Activated naive CD8-positive, alpha-beta T cell treated with anti-CD3 and anti-CD28 coated beads, Interleukin-2, amount 10 ng/mL, durations not matched to agents 7 days and 5 days (primary cell): Measurements from ENCODE around the gene MACO1. TPM values are rescaled to one million over a fixed set of nuclear protein-coding genes. Genes with fewer than 3 reads are reported as not detected.

Experiments used
- ATAC-seq: fragments of 150-1000 bp; cut with Tn5 transposase; one replicate; pipeline ENCODE4 v1.10.0; 2021; ENCODE audit warnings: low read depth, moderate library complexity
- POLR2A ChIA-PET: fragments of 350-600 bp; sonication (Branson Sonifier 250); formaldehyde crosslinking; loops from one replicate; lab custom pipeline; 2021; ENCODE audit warnings: antibody characterized with exemption; lab: Charles Lee
- DNase-seq: peaks from one replicate; pipeline ENCODE4 v3.0.0; 2021
- H3K27ac Mint-ChIP-seq: one replicate; pipeline ENCODE4 v1.8.0; 2022; ENCODE audit warnings: mild to moderate bottlenecking, mixed read lengths
- H3K27me3 Mint-ChIP-seq: one replicate; pipeline ENCODE4 v1.8.0; 2022; ENCODE audit warnings: mild to moderate bottlenecking, moderate library complexity, mixed read lengths
- H3K36me3 Mint-ChIP-seq: one replicate; pipeline ENCODE4 v1.8.0; 2021; ENCODE audit warnings: mild to moderate bottlenecking, mixed read lengths
- H3K4me1 Mint-ChIP-seq: one replicate; pipeline ENCODE4 v1.8.0; 2021; ENCODE audit warnings: mixed read lengths
- H3K4me3 Mint-ChIP-seq: one replicate; pipeline ENCODE4 v1.8.0; 2022; ENCODE audit warnings: mild to moderate bottlenecking, moderate library complexity, mixed read lengths
- H3K9me3 Mint-ChIP-seq: one replicate; pipeline ENCODE4 v1.8.0; 2021; ENCODE audit warnings: mixed read lengths
- total RNA-seq, 2 experiments: library from RNA; stranded (reverse); gene quantifications; one replicate each; pipeline ENCODE4 v1.2.3, GENCODE V29; 2021

The MACO1 gene
- total RNA-seq, 2 experiments from 2014 or later = 20.6 to 21.1 TPM

DNA sequence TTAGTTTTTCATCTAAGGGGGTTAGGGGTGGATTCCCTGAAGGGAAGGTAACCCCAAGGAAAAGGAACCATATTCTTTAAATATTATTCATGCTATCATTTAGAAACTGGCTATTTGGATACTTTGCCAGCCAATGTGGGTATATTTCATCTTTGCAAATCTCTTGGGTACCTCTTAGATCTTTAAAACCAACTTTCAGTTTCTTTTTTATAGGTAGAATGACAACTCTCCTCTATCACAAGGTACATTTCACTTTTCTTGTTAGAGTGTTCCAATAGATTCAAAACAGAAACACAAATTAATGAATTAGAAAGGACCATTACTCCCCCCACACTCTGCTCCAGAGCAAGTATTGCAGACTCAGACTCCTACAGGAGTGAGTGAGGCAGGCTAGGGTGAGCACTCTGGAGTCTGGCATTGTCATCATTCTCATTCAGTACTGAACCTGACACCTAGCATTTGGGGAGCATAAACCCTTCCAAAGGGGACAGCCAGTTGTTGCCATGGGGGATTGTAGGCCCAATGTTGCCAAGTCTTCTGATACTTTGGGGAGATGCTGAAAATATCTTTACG lies 43.0 kb downstream of the MACO1 start:
- Mint-ChIP-seq H3K4me3 (peak overlapping the region; percentile 74), H3K27ac (peak overlapping the region; percentile 82), H3K9me3 (no peaks in the 10 kb centered on the region), H3K4me1 (peaks cover 32% of the 10 kb centered on the region), H3K36me3 (peaks cover 17% of the 10 kb centered on the region), H3K27me3 (no peaks in the 10 kb centered on the region)
- DNase-seq (no peak), ATAC-seq (peak; percentile 62)
- POLR2A ChIA-PET = no interaction called here

DNA sequence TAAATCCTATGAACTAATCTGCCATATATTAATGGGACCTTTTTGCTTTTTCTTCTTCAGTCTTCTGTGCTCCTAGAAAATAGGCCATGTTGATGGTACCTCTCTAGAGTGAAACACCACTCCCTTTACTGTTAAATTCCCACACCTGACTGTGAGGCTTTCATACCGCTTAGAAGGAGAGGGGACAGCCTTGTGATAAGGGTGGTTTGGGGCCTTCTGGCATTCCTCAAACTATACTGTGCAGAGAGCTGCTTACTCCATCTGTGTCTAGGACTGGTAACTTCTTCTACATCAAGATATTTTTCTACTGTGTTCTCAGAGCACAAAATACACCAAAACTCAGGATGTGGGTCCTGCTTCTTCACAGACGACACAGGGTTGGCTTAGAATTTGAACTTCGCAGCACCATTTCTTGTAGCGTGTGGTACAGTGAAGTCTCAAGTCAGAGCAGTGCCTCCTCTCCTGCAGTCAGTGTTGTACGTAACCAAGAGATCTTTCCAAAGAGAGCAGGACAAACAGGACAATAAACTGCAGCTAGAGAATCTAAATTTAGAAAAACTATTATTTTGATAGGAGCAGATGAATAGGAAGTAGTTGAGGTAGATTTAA lies 43.8 kb downstream of the MACO1 start:
- peak overlapping the region; percentile 74 for H3K4me3 Mint-ChIP-seq
- H3K27ac Mint-ChIP-seq = peak overlapping the region; percentile 82
- no peaks in the 10 kb centered on the region for H3K27me3 Mint-ChIP-seq
- H3K36me3 Mint-ChIP-seq = peaks cover 16% of the 10 kb centered on the region
- DNase-seq (no peak), ATAC-seq (peak; percentile 72)
- H3K9me3 Mint-ChIP-seq = no peaks in the 10 kb centered on the region
- peaks cover 32% of the 10 kb centered on the region for H3K4me1 Mint-ChIP-seq
- POLR2A ChIA-PET = no interaction called here

DNA sequence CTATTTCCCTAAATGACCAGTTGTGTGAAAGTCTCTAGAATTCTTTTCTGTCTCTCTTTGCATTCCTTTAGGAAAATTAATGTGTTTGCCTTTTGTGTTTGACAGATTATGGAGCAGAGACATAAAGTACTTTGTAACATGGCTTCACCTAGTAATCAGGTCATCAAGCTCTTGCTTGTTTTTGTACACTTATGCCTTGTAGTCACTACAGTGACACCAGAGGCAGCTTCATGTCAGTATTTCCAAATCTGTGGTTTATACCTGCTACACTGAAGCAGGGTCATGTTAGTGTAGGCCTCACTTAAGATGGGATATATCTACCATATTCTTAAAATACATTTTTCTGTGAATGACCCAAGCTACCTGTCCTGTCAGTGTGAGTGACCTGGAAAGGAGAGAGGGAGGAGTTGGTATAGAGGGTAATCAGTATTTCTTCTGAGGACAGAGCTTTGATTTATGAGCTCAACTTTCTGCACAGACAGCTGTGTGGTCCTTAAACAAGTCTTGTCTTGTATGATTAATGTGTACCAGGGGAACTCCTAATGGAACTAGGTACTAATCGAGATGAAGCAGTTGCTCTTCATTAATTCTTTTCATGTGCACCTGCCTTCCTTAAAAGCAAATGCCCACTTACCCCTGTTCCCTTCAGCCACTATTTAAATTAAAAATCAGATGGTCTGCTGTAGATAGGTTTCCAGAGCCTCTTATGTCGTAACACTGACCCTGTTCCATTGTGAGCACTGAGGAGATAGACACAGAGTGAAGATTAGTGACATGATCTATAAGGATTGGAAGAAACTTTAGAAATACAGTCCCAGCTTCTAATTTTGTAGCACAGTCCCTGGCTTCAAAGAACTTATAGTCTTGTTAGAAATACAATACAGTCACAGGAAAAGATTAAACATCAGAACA lies 45.7 kb downstream of the MACO1 start:
- Mint-ChIP-seq H3K9me3 (no peaks in the 10 kb centered on the region), H3K27ac (no peak overlapping the region), H3K4me1 (peaks cover 33% of the 10 kb centered on the region), H3K27me3 (no peaks in the 10 kb centered on the region), H3K36me3 (peaks cover 12% of the 10 kb centered on the region), H3K4me3 (no peak overlapping the region)
- ATAC-seq (no peak), DNase-seq (no peak)
- POLR2A ChIA-PET = no interaction called here

DNA sequence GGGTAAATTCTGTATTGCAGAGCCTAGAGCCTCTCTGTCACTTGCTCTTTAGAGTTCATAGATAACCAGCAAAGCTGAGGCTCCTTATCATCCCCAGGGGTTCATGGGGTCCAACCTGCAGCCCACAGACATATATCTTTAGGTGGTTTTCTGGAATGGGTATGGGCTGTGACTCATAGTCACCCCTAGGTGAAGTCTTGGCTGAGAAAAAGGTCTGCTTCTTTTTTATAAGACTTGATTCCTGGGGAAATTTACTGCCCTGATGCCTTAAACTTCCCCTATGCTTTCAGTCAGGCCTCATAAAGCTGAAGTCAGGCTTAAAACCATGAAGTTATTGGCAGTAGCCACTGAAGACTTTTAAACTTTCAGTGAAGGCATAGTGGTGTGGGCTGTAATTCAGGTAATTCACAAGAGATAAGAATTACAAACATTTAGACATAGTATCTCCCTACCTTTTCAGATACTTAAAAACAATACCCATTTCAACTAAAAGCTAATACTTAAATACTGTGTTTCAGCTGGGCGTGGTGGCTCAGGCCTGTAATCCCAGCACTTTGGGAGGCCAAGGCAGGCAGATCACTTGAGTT lies 46.8 kb downstream of the MACO1 start:
- Mint-ChIP-seq H3K4me3 (no peak overlapping the region), H3K27me3 (no peaks in the 10 kb centered on the region), H3K4me1 (peaks cover 36% of the 10 kb centered on the region), H3K9me3 (no peaks in the 10 kb centered on the region), H3K27ac (no peak overlapping the region), H3K36me3 (peaks cover 12% of the 10 kb centered on the region)
- ATAC-seq (no peak), DNase-seq (no peak)
- POLR2A ChIA-PET = no interaction called here

DNA sequence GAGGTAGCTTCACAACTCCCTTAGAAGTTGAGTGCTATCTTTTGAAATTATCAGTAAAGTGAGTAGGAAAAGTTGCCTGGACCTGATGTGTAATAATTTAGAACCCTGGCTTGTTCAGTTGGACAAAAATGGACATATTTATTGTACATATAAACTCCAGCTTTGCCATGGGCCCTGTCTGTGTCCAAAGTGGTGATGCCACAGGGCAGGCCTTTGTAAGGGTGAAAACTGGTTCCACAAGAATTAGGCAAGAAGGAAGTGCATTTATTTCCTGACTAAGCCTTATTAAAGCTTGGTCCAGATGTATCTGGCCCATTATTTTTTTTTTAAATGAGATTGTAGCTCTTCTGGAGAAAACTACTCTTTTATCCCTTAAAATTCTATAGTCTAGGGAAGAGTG lies 47.9 kb downstream of the MACO1 start:
- H3K36me3 Mint-ChIP-seq = peaks cover 15% of the 10 kb centered on the region
- POLR2A ChIA-PET = interaction anchor here (0.6 kb wide), 1 partner anchor 19 kb away, joined by 4 read pairs; no protein-coding TSS in a partner anchor
- peaks cover 28% of the 10 kb centered on the region for H3K4me1 Mint-ChIP-seq
- DNase-seq (no peak), ATAC-seq (no peak)
- H3K27me3 Mint-ChIP-seq = no peaks in the 10 kb centered on the region
- H3K4me3 Mint-ChIP-seq = no peak overlapping the region
- H3K27ac Mint-ChIP-seq = no peak overlapping the region
- no peaks in the 10 kb centered on the region for H3K9me3 Mint-ChIP-seq

DNA sequence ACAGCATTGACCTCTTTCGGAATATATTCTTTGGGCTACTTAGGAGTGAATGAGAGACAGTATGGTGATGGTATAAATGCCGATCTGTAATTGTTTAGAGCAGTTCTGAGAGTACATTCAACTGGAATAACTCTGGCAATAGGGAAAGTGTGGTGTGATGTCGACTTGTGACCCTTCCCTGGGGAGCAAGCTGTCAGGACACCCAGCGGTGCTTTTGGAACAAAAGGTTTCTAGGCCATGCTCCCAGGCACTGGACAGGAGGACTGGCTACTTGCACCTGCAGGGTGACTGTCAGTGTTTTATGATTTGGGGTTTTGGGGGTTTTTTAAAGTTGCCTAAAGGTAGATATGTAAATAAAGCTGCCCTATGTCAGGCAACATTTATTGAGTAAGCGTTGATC lies 50.9 kb downstream of the MACO1 start:
- POLR2A ChIA-PET = interaction anchor here (0.6 to 0.7 kb wide), 2 partner anchors 38 to 1259 kb away, joined by 3 read pairs; no protein-coding TSS in a partner anchor
- no peaks in the 10 kb centered on the region for H3K9me3 Mint-ChIP-seq
- peaks cover 13% of the 10 kb centered on the region for H3K4me1 Mint-ChIP-seq
- H3K36me3 Mint-ChIP-seq = peaks cover 18% of the 10 kb centered on the region
- no peak for DNase-seq
- H3K27me3 Mint-ChIP-seq = no peaks in the 10 kb centered on the region
- no peak overlapping the region for H3K27ac Mint-ChIP-seq
- ATAC-seq = no peak
- no peak overlapping the region for H3K4me3 Mint-ChIP-seq

DNA sequence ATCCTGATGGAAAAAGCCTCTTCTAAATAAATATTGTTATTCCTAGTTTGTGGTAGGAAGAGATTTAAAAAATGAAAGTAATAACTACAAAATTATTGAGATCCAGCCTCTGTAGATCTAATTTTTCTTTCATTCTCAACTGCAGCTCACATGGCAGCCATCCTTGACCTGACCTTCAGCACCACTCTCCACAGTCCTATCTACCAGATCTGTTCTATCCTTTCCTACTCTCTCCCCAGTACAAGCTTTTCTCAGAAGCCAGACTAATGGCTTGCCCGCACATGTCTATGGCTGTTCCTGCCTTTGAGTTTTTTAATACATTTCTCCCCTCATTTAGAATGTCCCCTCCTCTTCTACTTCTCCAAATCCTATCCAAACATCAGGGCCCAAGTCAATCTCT lies 51.5 kb downstream of the MACO1 start:
- ATAC-seq (no peak), DNase-seq (no peak)
- Mint-ChIP-seq H3K4me1 (peaks cover 8% of the 10 kb centered on the region), H3K27ac (no peak overlapping the region), H3K36me3 (peaks cover 18% of the 10 kb centered on the region), H3K4me3 (no peak overlapping the region), H3K9me3 (no peaks in the 10 kb centered on the region), H3K27me3 (no peaks in the 10 kb centered on the region)
- POLR2A ChIA-PET = no interaction called here

DNA sequence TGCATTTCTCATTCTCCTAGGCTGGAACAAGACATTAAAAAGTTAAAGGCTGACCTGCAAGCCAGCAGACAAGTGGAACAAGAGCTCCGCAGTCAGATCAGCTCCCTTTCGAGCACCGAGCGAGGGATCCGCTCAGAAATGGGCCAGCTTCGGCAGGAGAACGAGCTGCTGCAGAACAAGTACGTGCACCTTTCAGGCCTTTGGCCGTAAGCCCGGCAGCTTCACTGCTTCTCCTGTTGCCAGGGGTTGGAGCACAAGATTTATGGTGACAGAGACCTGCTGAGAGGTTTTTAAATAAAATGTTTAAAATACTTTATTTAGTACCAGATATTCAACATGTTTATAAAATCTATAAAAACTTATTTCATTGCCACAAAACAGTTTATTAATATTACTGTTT lies 53.4 kb downstream of the MACO1 start:
- Mint-ChIP-seq H3K9me3 (no peaks in the 10 kb centered on the region), H3K4me1 (peaks cover 8% of the 10 kb centered on the region), H3K36me3 (peaks cover 22% of the 10 kb centered on the region), H3K27me3 (no peaks in the 10 kb centered on the region), H3K27ac (no peak overlapping the region), H3K4me3 (no peak overlapping the region)
- no peak for DNase-seq
- no peak for ATAC-seq
- POLR2A ChIA-PET = no interaction called here

DNA sequence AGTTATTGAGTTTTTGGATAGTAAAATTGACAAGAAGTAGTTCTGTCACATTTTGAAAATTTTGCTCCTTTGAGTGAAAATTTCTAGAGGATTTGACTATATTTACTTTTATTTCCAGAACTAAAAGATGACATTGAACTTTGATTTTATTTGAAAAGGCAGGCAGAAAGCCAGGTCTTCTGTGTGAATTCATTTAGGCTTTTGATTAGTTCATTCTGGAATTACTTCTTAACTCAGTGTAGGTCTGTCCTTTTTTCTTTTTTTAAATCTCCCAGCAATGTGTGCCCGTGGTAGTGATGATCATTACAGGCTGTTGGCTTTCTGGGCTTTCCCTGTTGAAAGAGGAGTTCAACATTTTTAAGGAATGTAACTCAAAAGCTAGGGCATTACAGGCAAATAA lies 53.8 kb downstream of the MACO1 start:
- DNase-seq (no peak), ATAC-seq (no peak)
- peaks cover 25% of the 10 kb centered on the region for H3K36me3 Mint-ChIP-seq
- POLR2A ChIA-PET = no interaction called here
- no peak overlapping the region for H3K27ac Mint-ChIP-seq
- H3K4me3 Mint-ChIP-seq = no peak overlapping the region
- H3K4me1 Mint-ChIP-seq = peaks cover 8% of the 10 kb centered on the region
- H3K27me3 Mint-ChIP-seq = no peaks in the 10 kb centered on the region
- no peaks in the 10 kb centered on the region for H3K9me3 Mint-ChIP-seq

DNA sequence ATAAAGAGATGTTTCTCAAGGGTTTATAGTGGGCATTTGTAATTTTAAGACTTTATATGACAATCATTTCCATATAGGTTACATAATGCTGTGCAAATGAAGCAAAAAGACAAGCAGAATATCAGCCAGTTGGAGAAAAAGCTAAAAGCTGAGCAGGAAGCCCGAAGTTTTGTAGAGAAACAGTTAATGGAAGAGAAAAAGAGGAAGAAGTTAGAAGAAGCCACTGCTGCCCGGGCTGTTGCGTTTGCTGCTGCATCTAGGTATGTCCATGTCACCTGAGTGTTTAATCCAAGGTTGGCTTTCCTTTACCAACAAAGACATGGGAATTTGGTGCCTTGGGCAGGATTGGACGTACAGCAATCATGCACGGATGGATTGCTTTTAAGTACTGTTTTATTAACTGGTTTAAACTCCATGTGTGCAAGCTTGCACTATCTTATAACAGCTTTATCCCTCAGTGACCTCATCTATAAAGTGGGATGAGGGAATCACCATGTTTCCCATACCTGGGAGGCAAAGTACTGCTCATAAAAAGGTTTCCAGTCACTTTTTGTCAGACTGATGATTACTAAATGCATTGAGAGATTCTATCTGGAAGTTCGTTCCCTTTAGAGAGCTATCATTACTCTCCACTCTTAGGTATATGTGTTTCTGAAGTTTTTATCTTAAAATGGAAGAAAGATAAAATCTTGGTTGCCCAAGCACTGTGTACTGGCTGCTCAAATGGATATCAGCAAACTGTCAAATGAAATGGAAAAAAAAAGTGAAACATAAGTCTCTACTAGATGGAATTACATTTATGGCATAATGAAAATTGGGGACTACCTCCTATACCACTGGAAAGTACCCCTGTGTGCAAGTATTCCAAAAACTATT lies 55.1 kb downstream of the MACO1 start:
- Mint-ChIP-seq H3K4me3 (no peak overlapping the region), H3K4me1 (peaks cover 8% of the 10 kb centered on the region), H3K27me3 (no peaks in the 10 kb centered on the region), H3K9me3 (no peaks in the 10 kb centered on the region), H3K36me3 (peaks cover 25% of the 10 kb centered on the region), H3K27ac (no peak overlapping the region)
- POLR2A ChIA-PET = interaction anchor here (1.0 kb wide), 1 partner anchor 55 kb away, joined by 4 read pairs; no protein-coding TSS in a partner anchor
- ATAC-seq = no peak
- DNase-seq = no peak

DNA sequence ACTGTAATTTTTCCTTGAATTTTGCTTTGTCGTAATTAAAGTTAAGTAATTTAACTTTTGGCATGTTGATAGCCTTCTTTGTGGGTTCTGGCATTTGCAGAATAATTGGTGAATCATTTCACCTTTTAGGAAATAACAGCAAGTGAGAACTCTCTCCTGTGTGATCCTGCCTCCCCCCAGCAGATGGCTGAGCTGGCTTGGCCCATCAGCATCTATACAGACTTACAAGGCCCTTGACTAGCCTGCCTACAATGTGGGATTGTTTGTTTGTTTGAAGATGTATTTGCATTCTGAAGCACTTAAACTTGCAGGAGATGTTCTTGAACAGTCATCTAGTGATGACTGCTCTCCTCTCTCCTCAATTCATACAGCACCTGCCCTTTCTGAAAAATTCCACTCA lies 55.9 kb downstream of the MACO1 start:
- H3K4me3 Mint-ChIP-seq = no peak overlapping the region
- H3K4me1 Mint-ChIP-seq = peaks cover 5% of the 10 kb centered on the region
- peaks cover 28% of the 10 kb centered on the region for H3K36me3 Mint-ChIP-seq
- POLR2A ChIA-PET = interaction anchor here (1.0 kb wide), 1 partner anchor 56 kb away, joined by 4 read pairs; no protein-coding TSS in a partner anchor
- ATAC-seq (no peak), DNase-seq (no peak)
- H3K9me3 Mint-ChIP-seq = no peaks in the 10 kb centered on the region
- no peak overlapping the region for H3K27ac Mint-ChIP-seq
- H3K27me3 Mint-ChIP-seq = no peaks in the 10 kb centered on the region

DNA sequence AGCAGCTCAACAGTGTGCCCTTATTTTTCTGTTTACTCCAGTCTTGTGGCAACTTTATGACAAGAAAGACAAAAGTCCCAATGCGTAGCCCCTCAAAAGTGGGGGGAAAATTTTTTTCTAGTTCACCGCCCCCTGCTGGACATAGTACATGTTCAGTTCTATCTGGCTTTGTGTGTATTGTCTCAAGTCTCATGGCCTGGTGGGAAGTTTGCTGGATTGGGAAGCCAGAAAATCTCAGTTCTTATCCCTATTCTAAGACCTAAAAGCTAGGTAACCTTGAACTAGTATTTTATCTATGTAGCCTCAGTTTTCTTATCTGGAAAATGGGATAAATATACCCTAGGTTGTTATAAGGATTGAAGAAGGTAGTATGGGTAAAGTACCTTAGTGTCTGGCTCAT lies 56.9 kb downstream of the MACO1 start:
- ATAC-seq (no peak), DNase-seq (no peak)
- Mint-ChIP-seq H3K4me1 (no peaks in the 10 kb centered on the region), H3K4me3 (no peak overlapping the region), H3K36me3 (peaks cover 28% of the 10 kb centered on the region), H3K9me3 (no peaks in the 10 kb centered on the region), H3K27me3 (no peaks in the 10 kb centered on the region), H3K27ac (no peak overlapping the region)
- POLR2A ChIA-PET = no interaction called here
